C4-2B (cell line): ENCODE measurements around the gene FPR1.

Experiments
- H3K27ac ChIP-seq: fragments of 450-650 bp; 2 replicates; pipeline ENCODE4 v1.5.1; 2017
- ZFX ChIP-seq: fragments of 450-650 bp; IDR thresholded peaks from 2 replicates; pipeline ENCODE4 v1.6.1; 2017
- TF ChIP-seq, protein P1 (sequence below): fragments of 450-650 bp; conservative IDR thresholded peaks from 2 replicates; pipeline ENCODE4 v1.5.1; 2017; ENCODE audit warnings: mild to moderate bottlenecking

FPR1 gene

DNA sequence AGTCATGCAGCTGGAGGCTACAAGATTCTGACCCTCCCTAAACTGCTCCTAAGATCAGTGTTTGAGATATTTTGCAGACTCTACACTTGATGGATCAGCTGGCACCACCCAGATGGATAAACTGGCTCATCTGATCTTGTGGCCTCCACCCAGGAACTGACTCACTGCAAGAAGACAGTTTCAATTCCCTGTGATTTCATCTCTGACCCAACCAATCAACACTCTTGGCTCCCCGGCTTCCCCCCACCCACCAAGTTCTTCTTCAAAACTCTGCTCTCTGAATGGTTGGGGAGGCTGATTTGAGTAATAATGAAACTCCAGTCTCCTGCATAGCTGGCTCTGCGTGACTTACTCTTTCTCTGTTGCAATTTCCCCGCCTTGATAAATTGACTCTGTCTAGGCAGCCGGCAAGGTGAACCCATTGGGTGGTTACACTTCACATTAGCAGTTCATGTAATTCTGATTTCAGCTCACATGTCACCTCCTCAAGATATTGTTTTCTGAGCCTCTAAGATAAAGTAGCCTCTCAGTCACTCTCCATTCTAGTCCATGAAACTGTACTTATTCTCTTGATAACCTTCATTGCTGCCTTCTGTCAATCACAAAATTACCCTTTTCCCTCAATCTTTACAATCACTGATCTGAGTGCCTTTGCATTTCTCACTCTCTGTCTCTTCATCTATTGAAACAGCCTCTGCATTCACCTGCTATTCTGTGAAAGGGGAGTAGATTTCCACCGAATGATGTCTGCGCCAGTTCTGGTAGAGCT is 33.4 kb upstream of the FPR1 start:
- TF ChIP-seq ZFX, result no peak
- TF ChIP-seq, protein P1, sequence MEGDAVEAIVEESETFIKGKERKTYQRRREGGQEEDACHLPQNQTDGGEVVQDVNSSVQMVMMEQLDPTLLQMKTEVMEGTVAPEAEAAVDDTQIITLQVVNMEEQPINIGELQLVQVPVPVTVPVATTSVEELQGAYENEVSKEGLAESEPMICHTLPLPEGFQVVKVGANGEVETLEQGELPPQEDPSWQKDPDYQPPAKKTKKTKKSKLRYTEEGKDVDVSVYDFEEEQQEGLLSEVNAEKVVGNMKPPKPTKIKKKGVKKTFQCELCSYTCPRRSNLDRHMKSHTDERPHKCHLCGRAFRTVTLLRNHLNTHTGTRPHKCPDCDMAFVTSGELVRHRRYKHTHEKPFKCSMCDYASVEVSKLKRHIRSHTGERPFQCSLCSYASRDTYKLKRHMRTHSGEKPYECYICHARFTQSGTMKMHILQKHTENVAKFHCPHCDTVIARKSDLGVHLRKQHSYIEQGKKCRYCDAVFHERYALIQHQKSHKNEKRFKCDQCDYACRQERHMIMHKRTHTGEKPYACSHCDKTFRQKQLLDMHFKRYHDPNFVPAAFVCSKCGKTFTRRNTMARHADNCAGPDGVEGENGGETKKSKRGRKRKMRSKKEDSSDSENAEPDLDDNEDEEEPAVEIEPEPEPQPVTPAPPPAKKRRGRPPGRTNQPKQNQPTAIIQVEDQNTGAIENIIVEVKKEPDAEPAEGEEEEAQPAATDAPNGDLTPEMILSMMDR, result no peak
- H3K27ac ChIP-seq, result no peak overlapping the region

DNA sequence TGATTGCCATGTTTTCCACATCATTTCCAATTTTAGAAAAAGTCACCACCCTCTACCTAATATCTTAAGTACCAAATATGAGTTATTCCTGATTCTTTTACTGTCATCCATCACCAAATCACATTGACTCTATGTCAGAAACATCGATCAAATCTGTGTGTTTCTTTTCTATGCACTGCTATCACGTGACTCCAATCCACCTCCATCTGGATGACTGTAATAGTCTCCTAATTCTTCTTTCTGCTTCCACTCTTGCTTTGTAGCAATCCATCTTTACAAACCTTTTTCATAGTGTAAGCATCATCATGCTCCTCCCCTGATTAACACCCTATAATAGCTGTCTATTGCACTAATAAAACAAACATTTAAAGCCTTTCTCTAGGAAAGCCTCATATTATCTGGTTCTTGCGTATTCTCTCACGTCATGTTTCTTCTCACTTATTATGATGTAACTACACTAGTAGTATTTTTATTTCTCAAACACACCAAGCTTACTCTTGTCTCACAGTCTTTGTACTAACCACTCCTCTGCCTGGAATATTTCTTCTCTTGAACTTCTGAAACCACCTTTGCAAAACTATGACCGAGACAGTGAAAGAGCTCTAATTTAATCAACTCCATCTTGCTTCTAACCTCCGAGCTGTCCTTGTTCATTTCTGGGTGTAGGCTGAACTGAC is 32.6 kb upstream of the FPR1 start:
- H3K27ac ChIP-seq, result no peak overlapping the region
- TF ChIP-seq, protein P1, result no peak
- TF ChIP-seq ZFX, result no peak

DNA sequence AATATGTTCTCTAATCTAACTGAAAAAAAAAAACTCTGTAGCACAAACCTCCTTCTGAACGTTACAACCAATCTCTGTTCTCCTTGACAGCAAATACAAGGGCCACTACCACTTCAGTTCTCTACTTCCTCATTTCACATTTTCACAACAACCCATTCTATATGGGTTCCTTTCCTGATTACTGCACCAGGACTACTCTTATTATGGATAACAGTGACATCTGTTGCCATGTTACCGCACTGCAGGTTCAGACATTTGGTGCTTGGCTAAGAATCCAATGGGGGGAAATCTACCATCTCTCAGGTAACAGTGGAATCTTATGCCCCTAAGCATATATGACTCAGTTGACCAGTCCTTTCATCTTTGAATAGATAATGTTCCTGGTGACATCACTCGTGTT is 31.7 kb upstream of the FPR1 start:
- TF ChIP-seq ZFX, result no peak
- TF ChIP-seq, protein P1, result peak; percentile 42
- no peak overlapping the region for H3K27ac ChIP-seq

- no peak overlapping the region for H3K27ac ChIP-seq
- TF ChIP-seq, protein P1, result no peak
- TF ChIP-seq ZFX, result no peak
Measured at GRCh38 chr19:51781999-51782398, 30.3 kb upstream of the FPR1 start.

GRCh38 chr19:51780270-51780669 is 28.6 kb upstream of the FPR1 start:
- no peak for TF ChIP-seq ZFX
- TF ChIP-seq, protein P1, result no peak
- no peak overlapping the region for H3K27ac ChIP-seq

GRCh38 chr19:51779703-51780102 is 28.0 kb upstream of the FPR1 start:
- TF ChIP-seq, protein P1, result no peak
- TF ChIP-seq ZFX, result no peak
- no peak overlapping the region for H3K27ac ChIP-seq

DNA sequence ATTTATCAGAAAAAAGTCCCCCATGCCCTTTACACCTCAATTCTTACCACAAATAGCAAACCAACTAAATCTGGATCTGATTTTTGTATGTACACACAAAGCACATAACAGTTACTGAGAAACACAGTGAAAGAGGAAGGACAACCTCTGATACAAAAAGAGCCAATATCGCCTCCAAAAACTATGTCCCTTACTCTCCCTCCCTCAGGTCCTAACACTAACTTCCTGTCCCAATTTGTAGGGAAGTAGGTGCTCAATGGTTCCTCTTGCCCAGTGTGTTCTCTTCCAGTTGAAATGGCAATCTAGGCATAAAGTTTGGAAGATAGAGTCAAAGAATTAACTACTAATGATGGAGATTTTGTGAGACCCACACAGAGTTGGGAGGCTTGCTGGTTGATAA is 27.5 kb upstream of the FPR1 start:
- TF ChIP-seq, protein P1, result no peak
- no peak for TF ChIP-seq ZFX
- no peak overlapping the region for H3K27ac ChIP-seq
